Keratinocyte (primary cell): Measurements from ENCODE around the gene ERI3.

Experiments
- CTCF ChIP-seq, 3 experiments: IDR thresholded peaks in 1 of 3; conservative IDR thresholded peaks in 1 of 3; optimal IDR thresholded peaks in 1 of 3; 2 replicates in 2 of 3; 3 replicates in 1 of 3; pipeline versions ENCODE3 to v1.5.1; 2011; ENCODE audit warnings: low read length in 3 of 3, mild to moderate bottlenecking in 3 of 3, moderate library complexity in 2 of 3, control low read depth in 1 of 3, inconsistent platforms in 1 of 3; ENCODE audit not compliant: insufficient read depth in 2 of 3; ENCODE audit errors: extremely low read depth in 1 of 3
- EZH2 ChIP-seq: IDR thresholded peaks from one replicate; pipeline ENCODE4 v1.6.1; 2012; ENCODE audit warnings: inconsistent platforms, mild to moderate bottlenecking, low read length, moderate library complexity

- no peak for TF ChIP-seq CTCF (optimal IDR thresholded peaks at IDR 0.05 in 1 of 3, IDR thresholded peaks at IDR 0.05 in 1 of 3, conservative IDR thresholded peaks at IDR 0.05 in 1 of 3; ENCODE audit: extremely low read depth in 1 of 3, insufficient read depth in 2 of 3, low read length in 3 of 3)
- no peak for TF ChIP-seq EZH2
Measured at GRCh38 chr1:44323947-44324346, 31.1 kb downstream of the ERI3 start.
